GM18508 (cell line): ENCODE results near the gene PLAAT4.

Source experiments
- ATAC-seq: cut with Tn5 transposase; IDR thresholded peaks from one replicate; pipeline ENCODE4 v1.9.1; 2021; ENCODE audit warnings: moderate number of reproducible peaks; ENCODE audit not compliant: insufficient read depth, unreplicated experiment

The PLAAT4 gene

GRCh38 chr11:63536669-63537292 lies at the start of gene PLAAT4:
PLAAT4 (plus strand) TSS chr11:63536808; CDS start chr11:63536869, 61 bp downstream.
- no peak for ATAC-seq

- no peak for ATAC-seq
Measured at GRCh38 chr11:63488789-63489188, 47.8 kb upstream of the PLAAT4 start.

GRCh38 chr11:63489879-63490278 lies 46.7 kb upstream of the PLAAT4 start:
- no peak for ATAC-seq

GRCh38 chr11:63490551-63491239 lies 45.9 kb upstream of the PLAAT4 start, which contains the start of gene PLAAT5:
PLAAT5 (minus strand) TSS chr11:63491167; CDS start chr11:63491034, 133 bp downstream.
- ATAC-seq = no peak

GRCh38 chr11:63491240-63491587 lies 45.4 kb upstream of the PLAAT4 start:
- no peak for ATAC-seq

GRCh38 chr11:63491636-63492372 lies 44.8 kb upstream of the PLAAT4 start:
- ATAC-seq = no peak

GRCh38 chr11:63492441-63492840 lies 44.2 kb upstream of the PLAAT4 start:
- ATAC-seq = no peak

- ATAC-seq = no peak
Measured at GRCh38 chr11:63493127-63493526, 43.5 kb upstream of the PLAAT4 start.

GRCh38 chr11:63494975-63495374 lies 41.6 kb upstream of the PLAAT4 start:
- no peak for ATAC-seq

GRCh38 chr11:63499874-63500273 lies 36.7 kb upstream of the PLAAT4 start:
- ATAC-seq = no peak

- ATAC-seq = no peak
Measured at GRCh38 chr11:63501236-63501635, 35.4 kb upstream of the PLAAT4 start.

- no peak for ATAC-seq
Measured at GRCh38 chr11:63502252-63502820, 34.3 kb upstream of the PLAAT4 start.

- ATAC-seq = no peak
Measured at GRCh38 chr11:63503492-63503891, 33.1 kb upstream of the PLAAT4 start.

- ATAC-seq = no peak
Measured at GRCh38 chr11:63504054-63504453, 32.6 kb upstream of the PLAAT4 start.

- ATAC-seq = no peak
Measured at GRCh38 chr11:63504933-63505586, 31.5 kb upstream of the PLAAT4 start.

GRCh38 chr11:63505857-63506528 lies 30.6 kb upstream of the PLAAT4 start, which contains the start of gene LGALS12:
LGALS12 (plus strand) TSS chr11:63506084; CDS start chr11:63506459, 375 bp downstream.
- ATAC-seq = no peak

- ATAC-seq = no peak
Measured at GRCh38 chr11:63506876-63507275, 29.7 kb upstream of the PLAAT4 start.

GRCh38 chr11:63507511-63507910 lies 29.1 kb upstream of the PLAAT4 start:
- no peak for ATAC-seq

GRCh38 chr11:63508009-63508408 lies 28.6 kb upstream of the PLAAT4 start:
- ATAC-seq = no peak

GRCh38 chr11:63508745-63509144 lies 27.9 kb upstream of the PLAAT4 start:
- no peak for ATAC-seq
